AG10803 (cell line): ENCODE data around the gene PLCXD3.
"Not testable (repeated sequence)": the region's sequence is repeated elsewhere in the genome, so short reads cannot be mapped to it uniquely, and the experiment has no call there.

Experiments
- DNase-seq: peaks from one replicate; pipeline ENCODE4 v3.0.0; 2010; ENCODE audit warnings: low read depth
- H3K4me3 ChIP-seq: 2 replicates; pipeline ENCODE4 v1.5.1; 2011; ENCODE audit warnings: mild to moderate bottlenecking, low read length, control low read depth
- CTCF ChIP-seq: conservative IDR thresholded peaks from 2 replicates; pipeline ENCODE4 v1.5.1; 2011; ENCODE audit warnings: mild to moderate bottlenecking, low read length, control low read depth, inconsistent platforms

The PLCXD3 gene

GRCh38 chr5:41511241-41511640 lies 840 bp upstream of the PLCXD3 start:
- no peak overlapping the region for H3K4me3 ChIP-seq
- no peak for TF ChIP-seq CTCF
- no peak for DNase-seq

GRCh38 chr5:41509399-41510175 lies 814 bp downstream of the PLCXD3 start:
- DNase-seq = no peak

GRCh38 chr5:41508696-41509398 lies 1.6 kb downstream of the PLCXD3 start:
- no peak overlapping the region for H3K4me3 ChIP-seq
- no peak for DNase-seq
- no peak for TF ChIP-seq CTCF

More at GRCh38 chr5:41509399-41510175, 814 bp downstream of the PLCXD3 start:
- no peak for TF ChIP-seq CTCF
- H3K4me3 ChIP-seq = no peak overlapping the region

- DNase-seq = no peak
- no peak overlapping the region for H3K4me3 ChIP-seq
- TF ChIP-seq CTCF = no peak
Measured at GRCh38 chr5:41508186-41508585, 2.2 kb downstream of the PLCXD3 start.

- no peak overlapping the region for H3K4me3 ChIP-seq
- no peak for TF ChIP-seq CTCF
- no peak for DNase-seq
Measured at GRCh38 chr5:41507501-41507900, 2.9 kb downstream of the PLCXD3 start.

GRCh38 chr5:41503860-41504259 lies 6.5 kb downstream of the PLCXD3 start:
- H3K4me3 ChIP-seq = no peak overlapping the region
- TF ChIP-seq CTCF = no peak
- DNase-seq = no peak

- no peak for DNase-seq
- no peak for TF ChIP-seq CTCF
- H3K4me3 ChIP-seq = no peak overlapping the region
Measured at GRCh38 chr5:41503310-41503709, 7.1 kb downstream of the PLCXD3 start.

GRCh38 chr5:41493490-41494126 lies 16.8 kb downstream of the PLCXD3 start:
- H3K4me3 ChIP-seq, DNase-seq: not testable (repeated sequence)
